ENCODE data around the gene IFT43.
A peak's percentile ranks its signal among the peaks of the same experiment; 100 is the strongest.

The IFT43 gene

DNA sequence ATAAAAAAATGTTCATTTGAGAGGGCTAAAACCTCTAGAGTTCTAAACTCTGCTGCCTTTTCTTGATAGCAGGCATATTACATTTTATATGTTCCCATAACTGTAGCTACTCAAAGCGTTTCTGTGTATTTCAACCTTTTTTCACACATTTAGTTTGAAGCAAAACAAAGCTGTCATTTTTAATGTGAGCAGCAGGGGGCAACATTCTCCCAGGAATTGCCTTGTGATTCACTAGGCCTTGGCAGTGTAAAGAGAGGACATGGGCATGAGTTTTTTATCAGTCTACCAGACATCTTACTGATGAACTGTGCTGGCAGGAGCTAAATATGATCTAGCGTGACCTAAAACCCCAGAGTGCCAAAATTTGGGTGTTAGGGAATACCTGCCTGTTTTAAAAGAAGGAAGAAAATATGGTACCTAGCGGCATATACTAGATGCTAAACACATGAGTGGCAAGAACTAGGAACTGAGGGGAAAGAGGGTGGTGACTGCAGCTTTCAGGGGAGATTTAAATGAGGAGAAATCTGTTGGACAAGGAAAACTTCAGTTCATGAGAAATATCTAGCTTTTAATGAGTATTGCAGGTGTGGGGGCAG is 65.3 kb downstream of the IFT43 start:
- TF ChIP-seq, protein P1, sequence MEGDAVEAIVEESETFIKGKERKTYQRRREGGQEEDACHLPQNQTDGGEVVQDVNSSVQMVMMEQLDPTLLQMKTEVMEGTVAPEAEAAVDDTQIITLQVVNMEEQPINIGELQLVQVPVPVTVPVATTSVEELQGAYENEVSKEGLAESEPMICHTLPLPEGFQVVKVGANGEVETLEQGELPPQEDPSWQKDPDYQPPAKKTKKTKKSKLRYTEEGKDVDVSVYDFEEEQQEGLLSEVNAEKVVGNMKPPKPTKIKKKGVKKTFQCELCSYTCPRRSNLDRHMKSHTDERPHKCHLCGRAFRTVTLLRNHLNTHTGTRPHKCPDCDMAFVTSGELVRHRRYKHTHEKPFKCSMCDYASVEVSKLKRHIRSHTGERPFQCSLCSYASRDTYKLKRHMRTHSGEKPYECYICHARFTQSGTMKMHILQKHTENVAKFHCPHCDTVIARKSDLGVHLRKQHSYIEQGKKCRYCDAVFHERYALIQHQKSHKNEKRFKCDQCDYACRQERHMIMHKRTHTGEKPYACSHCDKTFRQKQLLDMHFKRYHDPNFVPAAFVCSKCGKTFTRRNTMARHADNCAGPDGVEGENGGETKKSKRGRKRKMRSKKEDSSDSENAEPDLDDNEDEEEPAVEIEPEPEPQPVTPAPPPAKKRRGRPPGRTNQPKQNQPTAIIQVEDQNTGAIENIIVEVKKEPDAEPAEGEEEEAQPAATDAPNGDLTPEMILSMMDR (IDR thresholded peaks at IDR 0.05; ENCODE audit: insufficient read depth, low read length, poor library complexity, severe bottlenecking) = peak; percentile 69
- H3K4me3 ChIP-seq (replicated peaks; ENCODE audit: low read depth, low read length) = no peak overlapping the region
- DNase-seq (ENCODE audit: extremely low read depth, insufficient read length) = no peak
- H3K36me3 ChIP-seq (ENCODE audit: control insufficient read depth, insufficient read depth, low read length) = no peaks in the 10 kb centered on the region
- no peaks in the 10 kb centered on the region for H3K27me3 ChIP-seq (replicated peaks; ENCODE audit: control insufficient read depth, insufficient read depth, low read length)

DNA sequence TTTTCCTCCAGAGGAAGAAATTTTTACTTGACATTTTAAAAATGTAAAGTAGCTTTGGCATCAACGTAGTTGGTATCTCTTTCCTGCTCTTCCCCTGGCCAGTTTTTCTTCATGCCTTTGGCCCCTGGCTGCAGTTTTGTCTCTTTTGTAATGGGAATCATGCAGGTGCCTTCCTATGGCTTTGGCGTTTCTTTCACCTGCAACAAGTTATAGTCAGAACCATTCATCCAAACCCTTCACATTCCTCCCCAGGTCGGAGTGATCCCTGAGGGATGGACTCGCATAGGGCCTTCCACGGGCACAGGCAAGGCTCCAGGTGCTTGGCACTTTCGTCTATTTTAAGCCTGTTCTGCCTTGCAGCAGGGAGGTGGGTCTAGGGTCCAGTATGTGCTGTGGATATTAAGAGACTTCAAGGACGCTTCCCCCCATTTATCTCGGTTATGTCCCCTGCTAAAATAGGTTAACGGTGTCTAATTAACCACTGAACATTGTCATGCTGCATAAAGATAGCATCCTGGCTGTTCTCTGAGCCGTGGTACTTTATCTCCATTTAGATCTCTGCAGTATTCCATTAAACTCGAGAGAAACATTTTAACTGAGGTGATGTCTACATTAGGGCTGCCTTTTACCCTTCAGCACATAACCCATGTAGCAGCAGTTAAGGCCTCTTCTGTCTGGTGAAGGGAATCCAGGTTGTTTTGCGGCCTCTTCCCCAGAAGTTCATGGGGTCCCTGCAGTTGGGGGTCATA is 66.3 kb downstream of the IFT43 start:
- H3K27me3 ChIP-seq (replicated peaks; ENCODE audit: control insufficient read depth, insufficient read depth, low read length) = no peaks in the 10 kb centered on the region

DNA sequence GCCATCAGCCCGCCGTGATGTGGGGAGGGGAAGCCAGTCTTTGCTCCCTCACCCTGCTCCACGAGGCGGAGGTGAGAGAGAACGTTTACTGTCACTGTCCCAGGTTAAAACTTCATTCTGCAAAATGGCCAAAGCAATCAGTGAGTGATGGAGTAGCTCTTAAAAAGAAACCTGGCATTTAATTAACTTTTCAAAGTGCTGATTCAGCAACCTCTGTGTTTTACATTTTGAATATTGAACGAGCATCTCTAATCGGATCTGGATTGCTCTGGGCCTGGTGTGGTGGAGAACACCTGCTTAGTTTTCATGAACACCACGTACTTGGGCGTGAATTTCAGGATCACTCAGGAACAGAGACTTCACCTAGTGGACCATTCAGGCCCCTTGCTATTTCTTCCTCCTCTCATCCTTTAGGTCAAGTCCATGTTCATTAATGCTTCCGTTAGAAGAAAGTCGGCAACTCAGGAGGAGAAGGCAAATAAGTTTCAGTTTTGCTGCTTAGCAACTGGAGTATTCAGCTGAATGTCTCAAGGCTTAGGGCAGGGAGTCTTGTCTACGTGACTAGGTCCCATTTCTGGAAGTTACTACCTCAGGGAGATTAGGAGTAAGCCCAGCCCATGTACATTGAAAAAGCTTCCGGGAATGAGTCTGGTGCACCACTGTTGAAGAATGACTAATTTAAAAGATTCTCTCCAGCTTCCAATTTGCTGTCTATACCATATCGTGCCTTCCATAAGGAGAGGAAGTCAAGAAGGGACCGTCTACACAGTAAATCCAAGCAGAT is 68.2 kb downstream of the IFT43 start:
- DNase-seq (ENCODE audit: extremely low read depth, insufficient read length) = no peak
- Histone ChIP-seq H3K4me3 (replicated peaks; ENCODE audit: low read depth, low read length) (no peak overlapping the region), H3K36me3 (ENCODE audit: control insufficient read depth, insufficient read depth, low read length) (no peaks in the 10 kb centered on the region), H3K27me3 (replicated peaks; ENCODE audit: control insufficient read depth, insufficient read depth, low read length) (no peaks in the 10 kb centered on the region)
- TF ChIP-seq, protein P1 (IDR thresholded peaks at IDR 0.05; ENCODE audit: insufficient read depth, low read length, poor library complexity, severe bottlenecking) = no peak

More for the DNA sequence above, 66.3 kb downstream of the IFT43 start:
- H3K36me3 ChIP-seq (ENCODE audit: control insufficient read depth, insufficient read depth, low read length) = no peaks in the 10 kb centered on the region
- TF ChIP-seq, protein P1 (IDR thresholded peaks at IDR 0.05; ENCODE audit: insufficient read depth, low read length, poor library complexity, severe bottlenecking) = no peak
- no peak for DNase-seq (ENCODE audit: extremely low read depth, insufficient read length)
- no peak overlapping the region for H3K4me3 ChIP-seq (replicated peaks; ENCODE audit: low read depth, low read length)

GRCh38 chr14:76055330-76055729 is 69.8 kb downstream of the IFT43 start:
- no peak for DNase-seq (ENCODE audit: extremely low read depth, insufficient read length)
- H3K27me3 ChIP-seq (replicated peaks; ENCODE audit: control insufficient read depth, insufficient read depth, low read length) = no peaks in the 10 kb centered on the region
- TF ChIP-seq, protein P1 (IDR thresholded peaks at IDR 0.05; ENCODE audit: insufficient read depth, low read length, poor library complexity, severe bottlenecking) = no peak
- H3K4me3 ChIP-seq (replicated peaks; ENCODE audit: low read depth, low read length) = no peak overlapping the region
- no peaks in the 10 kb centered on the region for H3K36me3 ChIP-seq (ENCODE audit: control insufficient read depth, insufficient read depth, low read length)

GRCh38 chr14:76056128-76056527 is 70.6 kb downstream of the IFT43 start:
- no peak overlapping the region for H3K4me3 ChIP-seq (replicated peaks; ENCODE audit: low read depth, low read length)
- TF ChIP-seq, protein P1 (IDR thresholded peaks at IDR 0.05; ENCODE audit: insufficient read depth, low read length, poor library complexity, severe bottlenecking) = peak; percentile 31
- DNase-seq (ENCODE audit: extremely low read depth, insufficient read length) = no peak
- H3K36me3 ChIP-seq (ENCODE audit: control insufficient read depth, insufficient read depth, low read length) = no peaks in the 10 kb centered on the region
- H3K27me3 ChIP-seq (replicated peaks; ENCODE audit: control insufficient read depth, insufficient read depth, low read length) = no peaks in the 10 kb centered on the region
